NCI-H2196 treated with DMSO at 0.1 percent for 48 hours (cell line): Measurements from ENCODE around the gene LRP8.

ENCODE experiments used
- DNase-seq: peaks from one replicate; lab custom pipeline; 2025; ENCODE audit not compliant: unreplicated experiment; lab: John Stamatoyannopoulos, UW

The LRP8 gene

DNA sequence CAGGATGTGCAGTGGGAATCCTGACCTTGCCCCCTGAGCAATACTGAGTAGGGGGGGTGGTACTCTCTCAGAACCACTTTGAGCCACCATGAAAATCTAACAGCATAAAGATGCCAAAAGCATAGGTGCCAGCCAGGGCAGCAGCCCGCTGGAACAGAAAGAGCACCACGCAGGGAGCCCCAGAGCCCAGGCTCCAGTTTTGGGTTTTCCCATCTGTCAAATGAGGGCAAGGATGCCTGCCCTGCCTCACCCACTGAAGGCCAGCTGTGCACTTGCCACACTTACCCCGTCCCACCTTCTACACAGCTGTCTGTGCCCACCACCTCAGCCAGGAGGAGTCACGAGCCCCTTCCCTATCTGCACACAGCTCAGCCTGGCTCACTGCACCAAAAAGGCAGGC is 20.8 kb downstream of the LRP8 start:
- no peak for DNase-seq

GRCh38 chr1:53306168-53306567 is 21.7 kb downstream of the LRP8 start:
- DNase-seq: no peak

GRCh38 chr1:53305650-53306049 is 22.2 kb downstream of the LRP8 start:
- no peak for DNase-seq

- DNase-seq: no peak
Measured at GRCh38 chr1:53304527-53304926, 23.3 kb downstream of the LRP8 start.

GRCh38 chr1:53303726-53304515 is 23.9 kb downstream of the LRP8 start:
- DNase-seq: no peak

GRCh38 chr1:53303243-53303642 is 24.6 kb downstream of the LRP8 start:
- DNase-seq: no peak

GRCh38 chr1:53299233-53299632 is 28.6 kb downstream of the LRP8 start:
- no peak for DNase-seq

DNA sequence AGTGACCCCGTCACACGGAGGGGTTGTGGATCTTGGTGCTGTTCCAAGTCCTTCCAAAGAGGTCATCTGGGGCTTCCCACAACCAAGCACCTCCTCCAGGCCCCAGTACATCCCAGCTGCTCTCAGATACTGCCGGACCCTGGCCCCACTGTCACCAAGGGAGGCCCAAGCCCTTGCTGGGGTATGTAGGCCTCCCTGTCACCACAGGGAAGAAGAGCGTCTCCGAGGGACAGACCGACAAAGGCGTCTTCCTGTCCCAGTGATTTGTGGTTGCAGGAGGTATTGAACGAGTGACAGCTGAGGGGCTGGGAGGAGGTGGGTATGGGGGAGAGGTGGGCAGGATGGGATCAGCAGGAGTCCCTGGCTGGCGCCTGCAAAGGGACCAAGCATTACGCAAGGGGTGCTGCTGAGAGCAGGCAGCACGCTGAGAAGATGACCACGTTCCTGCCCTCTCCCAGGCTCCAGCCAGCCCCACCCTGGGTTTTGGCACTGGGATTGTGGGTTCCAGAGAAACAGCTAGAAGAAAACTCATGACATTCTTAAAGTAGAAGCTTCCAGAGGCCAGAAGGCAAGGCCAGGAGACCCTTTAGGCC is 29.7 kb downstream of the LRP8 start:
- DNase-seq: no peak

GRCh38 chr1:53297195-53297594 is 30.7 kb downstream of the LRP8 start:
- DNase-seq: no peak

- DNase-seq: no peak
Measured at GRCh38 chr1:53296117-53296749, 31.6 kb downstream of the LRP8 start.

GRCh38 chr1:53295726-53296116 is 32.1 kb downstream of the LRP8 start:
- DNase-seq: no peak

GRCh38 chr1:53295295-53295694 is 32.6 kb downstream of the LRP8 start:
- DNase-seq: no peak

GRCh38 chr1:53294567-53294966 is 33.3 kb downstream of the LRP8 start:
- no peak for DNase-seq

- DNase-seq: no peak
Measured at GRCh38 chr1:53294061-53294460, 33.8 kb downstream of the LRP8 start.

- DNase-seq: no peak
Measured at GRCh38 chr1:53293123-53293522, 34.7 kb downstream of the LRP8 start.

DNA sequence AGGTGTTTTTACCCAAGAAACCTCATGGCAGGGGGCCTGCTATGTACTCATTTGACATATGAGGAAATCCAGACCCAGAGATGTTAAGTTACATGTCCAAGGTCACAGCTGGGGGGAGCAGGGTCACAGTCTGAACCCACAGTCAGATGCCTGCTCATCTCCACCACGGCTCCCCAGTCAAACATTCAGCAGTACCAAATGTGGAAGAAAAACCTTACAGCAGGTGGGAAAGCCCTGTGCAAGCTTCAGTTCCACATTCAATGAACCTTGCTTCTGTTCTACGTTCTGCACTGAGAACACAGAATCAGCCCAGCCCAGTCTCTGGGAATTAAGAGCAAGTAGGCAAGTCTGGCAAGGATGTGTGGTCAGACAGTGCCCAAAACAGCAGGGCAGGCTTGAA is 35.2 kb downstream of the LRP8 start:
- DNase-seq: no peak

DNA sequence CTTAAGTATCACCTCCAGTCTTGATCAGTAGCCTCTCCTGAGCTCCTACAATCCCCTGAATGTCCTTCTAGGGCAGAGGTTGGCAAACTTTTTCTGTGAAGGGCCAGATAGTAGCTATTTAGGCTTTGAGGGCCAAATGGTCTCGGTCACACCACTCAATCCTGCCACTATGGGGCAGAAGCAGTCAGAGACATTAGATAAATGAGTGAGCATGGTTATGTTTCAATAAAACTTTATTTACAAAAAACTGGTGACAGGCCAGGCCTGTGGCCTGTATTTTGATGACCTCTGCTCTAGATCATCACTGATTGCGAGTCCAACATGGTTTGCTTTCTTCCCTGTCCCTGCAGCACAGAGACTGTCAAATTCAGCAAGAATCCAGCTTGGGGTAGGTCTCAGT is 36.3 kb downstream of the LRP8 start:
- DNase-seq: no peak

DNA sequence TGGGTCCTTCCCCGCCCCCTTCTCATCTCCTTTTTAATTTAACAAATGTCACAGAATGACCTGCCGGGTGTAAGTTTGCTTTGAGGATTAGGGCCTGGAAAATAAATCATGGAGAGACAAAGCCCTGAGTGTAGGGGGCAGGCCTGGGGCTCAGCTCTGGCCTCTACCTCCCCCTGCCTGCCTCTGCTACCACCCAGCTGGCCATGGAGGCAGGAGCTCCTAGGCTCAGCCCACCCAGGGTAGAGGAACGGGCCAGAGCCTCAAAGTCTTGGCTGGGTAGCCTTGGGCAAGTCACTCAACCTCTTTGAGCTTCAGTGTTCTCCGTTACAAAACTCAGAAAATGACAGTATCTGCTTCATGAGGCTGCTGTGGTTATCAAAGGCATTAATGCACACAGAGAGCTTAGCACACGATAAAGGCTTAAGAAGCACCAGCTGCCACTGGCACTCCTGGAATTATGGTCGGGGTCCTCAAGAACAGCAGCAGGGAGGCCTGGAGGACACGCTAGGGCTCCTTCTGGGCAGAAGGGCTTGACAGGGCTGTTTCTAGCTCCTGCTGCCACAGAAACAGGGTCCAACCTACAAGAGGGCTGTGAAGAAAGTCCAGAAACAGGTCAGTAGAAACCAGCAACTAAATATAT is 39.0 kb downstream of the LRP8 start:
- DNase-seq: no peak

GRCh38 chr1:53288002-53288789 is 39.7 kb downstream of the LRP8 start:
- no peak for DNase-seq

GRCh38 chr1:53286955-53287354 is 40.9 kb downstream of the LRP8 start:
- no peak for DNase-seq
